SK-N-MC (cell line): Measurements from ENCODE around the gene FGF14.

Experiments used
- EZH2 ChIP-seq: fragments of 200-600 bp; sonication (generic); IDR thresholded peaks from one replicate; pipeline ENCODE4 v1.6.1; 2017; ENCODE audit warnings: antibody characterized with exemption
- POLR2AphosphoS5 ChIP-seq: IDR thresholded peaks from 2 replicates; pipeline ENCODE4 v1.6.1; 2012; ENCODE audit warnings: mild to moderate bottlenecking, low read depth, low read length, borderline replicate concordance

GRCh38 chr13:102317593-102317992 is 84.3 kb downstream of the FGF14 start:
- TF ChIP-seq EZH2 (no peak), POLR2AphosphoS5 (no peak)
